ENCODE measurements around the gene VEGFB.

The VEGFB gene

DNA sequence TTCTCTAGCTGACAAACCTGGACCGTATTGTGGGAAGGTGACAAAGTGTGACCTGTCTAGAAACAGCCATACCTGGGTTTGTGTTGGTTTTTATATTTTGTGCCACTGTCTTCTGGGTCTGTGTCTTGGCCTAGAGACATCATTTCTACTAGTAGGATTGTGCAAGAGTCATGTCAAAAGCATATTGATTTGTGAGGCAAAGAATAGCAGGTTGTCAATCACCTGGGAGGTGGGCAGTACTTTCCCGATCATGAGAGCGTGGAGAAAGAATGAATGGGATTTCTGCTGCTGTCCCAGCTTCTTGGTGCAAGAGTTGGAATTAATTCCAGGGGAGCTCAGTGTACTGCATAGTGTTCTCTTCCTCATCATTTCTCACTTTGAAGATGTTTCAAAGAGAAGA lies 32.8 kb upstream of the VEGFB start:
- Histone ChIP-seq H2BK5ac (ENCODE audit: low read depth, low read length, poor library complexity) (no peak overlapping the region), H3K79me2 (ENCODE audit: control insufficient read depth, insufficient read depth, low read length, poor library complexity) (no peaks in the 10 kb centered on the region), H3K4ac (ENCODE audit: low read depth, low read length) (no peak overlapping the region), H3K79me1 (ENCODE audit: low read length) (no peaks in the 10 kb centered on the region), H3K9me3 (ENCODE audit: insufficient read depth, low read depth, low read length) (no peaks in the 10 kb centered on the region), H3K4me2 (ENCODE audit: low read length) (no peak overlapping the region), H4K91ac (ENCODE audit: low read depth, low read length) (no peak overlapping the region), H3K9ac (ENCODE audit: low read length) (no peak overlapping the region), H3K14ac (ENCODE audit: low read length) (no peak overlapping the region), H2AK5ac (ENCODE audit: low read length) (no peak overlapping the region), H3K18ac (ENCODE audit: low read length) (no peak overlapping the region), H2BK12ac (ENCODE audit: low read length) (no peak overlapping the region), H3K4me1 (ENCODE audit: control insufficient read depth in 1 of 2, insufficient read depth in 2 of 2, low read length in 2 of 2) (no peaks in the 10 kb centered on the region), H2BK120ac (ENCODE audit: insufficient read depth, low read length, poor library complexity) (no peak overlapping the region), H3K4me3 (ENCODE audit: low read depth, low read length) (no peak overlapping the region), H3K23ac (ENCODE audit: low read length) (no peak overlapping the region), H3K27me3 (ENCODE audit: insufficient read depth, low read length) (no peaks in the 10 kb centered on the region), H3K27ac (ENCODE audit: low read depth, low read length) (no peak overlapping the region), H4K8ac (ENCODE audit: low read depth, low read length) (no peak overlapping the region), H3K36me3 (ENCODE audit: control insufficient read depth in 1 of 2, insufficient read depth in 2 of 2, low read length in 2 of 2) (peaks cover 70 to 89% of the 10 kb centered on the region in 2 experiments), H2AFZ (ENCODE audit: insufficient read depth, low read length, poor library complexity) (no peak overlapping the region), H4K12ac (ENCODE audit: low read depth, low read length) (no peak overlapping the region)
- no CpG with 5 or more reads among the region's 3 CpGs for WGBS (ENCODE audit: extremely low coverage, insufficient coverage, insufficient read length)
- DNase-seq: no peak

GRCh38 chr11:64202992-64203391 lies 31.4 kb upstream of the VEGFB start:
- Histone ChIP-seq H2AFZ (ENCODE audit: insufficient read depth, low read length, poor library complexity) (no peak overlapping the region), H3K36me3 (ENCODE audit: control insufficient read depth in 1 of 2, insufficient read depth in 2 of 2, low read length in 2 of 2) (peaks cover 70 to 85% of the 10 kb centered on the region in 2 experiments)
- no CpG with 5 or more reads among the region's 9 CpGs for WGBS (ENCODE audit: extremely low coverage, insufficient coverage, insufficient read length)

DNA sequence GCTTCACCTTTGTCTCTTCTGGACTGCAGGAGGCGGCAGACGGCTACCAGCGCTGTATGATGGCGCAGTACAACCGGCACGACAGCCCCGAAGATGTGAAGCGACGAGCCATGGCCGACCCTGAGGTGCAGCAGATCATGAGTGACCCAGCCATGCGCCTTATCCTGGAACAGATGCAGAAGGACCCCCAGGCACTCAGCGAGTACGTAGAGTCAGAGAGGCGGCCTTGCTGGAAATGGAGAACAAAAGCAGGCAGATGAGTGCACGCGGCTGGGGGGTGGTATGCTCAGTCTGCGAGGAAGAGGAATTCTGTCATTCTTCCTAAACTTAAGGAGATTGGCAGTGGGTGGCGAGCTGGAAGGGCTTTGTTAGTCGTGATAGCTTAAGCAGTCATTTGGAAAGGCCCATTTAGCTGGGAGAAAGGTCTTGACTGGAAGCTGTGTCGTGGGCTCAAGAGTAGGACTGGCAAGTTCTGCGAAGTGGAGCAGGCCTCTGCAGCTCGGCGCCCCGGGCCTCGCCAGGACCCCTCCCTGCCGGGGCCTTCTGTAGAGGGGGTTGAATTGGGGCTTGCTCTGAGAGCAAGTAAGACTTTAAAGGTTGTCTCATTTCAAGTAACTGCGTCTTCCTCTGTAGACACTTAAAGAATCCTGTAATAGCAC lies 30.8 kb upstream of the VEGFB start:
- Histone ChIP-seq H3K79me2 (ENCODE audit: control insufficient read depth, insufficient read depth, low read length, poor library complexity) (no peaks in the 10 kb centered on the region), H3K18ac (ENCODE audit: low read length) (no peak overlapping the region), H3K36me3 (ENCODE audit: control insufficient read depth in 1 of 2, insufficient read depth in 2 of 2, low read length in 2 of 2) (peaks cover 65 to 80% of the 10 kb centered on the region in 2 experiments), H2BK120ac (ENCODE audit: insufficient read depth, low read length, poor library complexity) (no peak overlapping the region), H3K9ac (ENCODE audit: low read length) (no peak overlapping the region), H2BK5ac (ENCODE audit: low read depth, low read length, poor library complexity) (no peak overlapping the region), H3K27me3 (ENCODE audit: insufficient read depth, low read length) (no peaks in the 10 kb centered on the region), H3K23ac (ENCODE audit: low read length) (no peak overlapping the region), H3K14ac (ENCODE audit: low read length) (no peak overlapping the region), H2BK12ac (ENCODE audit: low read length) (no peak overlapping the region), H2AK5ac (ENCODE audit: low read length) (no peak overlapping the region), H3K79me1 (ENCODE audit: low read length) (no peaks in the 10 kb centered on the region), H3K4me2 (ENCODE audit: low read length) (no peak overlapping the region), H3K4me1 (ENCODE audit: control insufficient read depth in 1 of 2, insufficient read depth in 2 of 2, low read length in 2 of 2) (peaks cover 0 to 7% of the 10 kb centered on the region in 2 experiments), H3K4ac (ENCODE audit: low read depth, low read length) (no peak overlapping the region), H4K12ac (ENCODE audit: low read depth, low read length) (no peak overlapping the region), H4K91ac (ENCODE audit: low read depth, low read length) (no peak overlapping the region), H2AFZ (ENCODE audit: insufficient read depth, low read length, poor library complexity) (no peak overlapping the region), H3K4me3 (ENCODE audit: low read depth, low read length) (no peak overlapping the region), H4K8ac (ENCODE audit: low read depth, low read length) (no peak overlapping the region), H3K27ac (ENCODE audit: low read depth, low read length) (no peak overlapping the region), H3K9me3 (ENCODE audit: insufficient read depth, low read depth, low read length) (no peaks in the 10 kb centered on the region)
- WGBS (ENCODE audit: extremely low coverage, insufficient coverage, insufficient read length): no CpG with 5 or more reads among the region's 27 CpGs
- no peak for DNase-seq

More at GRCh38 chr11:64202992-64203391, 31.4 kb upstream of the VEGFB start:
- Histone ChIP-seq H4K91ac (ENCODE audit: low read depth, low read length) (no peak overlapping the region), H3K27me3 (ENCODE audit: insufficient read depth, low read length) (no peaks in the 10 kb centered on the region), H2BK12ac (ENCODE audit: low read length) (no peak overlapping the region), H3K27ac (ENCODE audit: low read depth, low read length) (no peak overlapping the region), H3K4me2 (ENCODE audit: low read length) (no peak overlapping the region), H3K79me2 (ENCODE audit: control insufficient read depth, insufficient read depth, low read length, poor library complexity) (no peaks in the 10 kb centered on the region), H2AK5ac (ENCODE audit: low read length) (no peak overlapping the region), H3K9me3 (ENCODE audit: insufficient read depth, low read depth, low read length) (no peaks in the 10 kb centered on the region), H3K9ac (ENCODE audit: low read length) (no peak overlapping the region), H4K8ac (ENCODE audit: low read depth, low read length) (no peak overlapping the region), H3K14ac (ENCODE audit: low read length) (no peak overlapping the region), H3K23ac (ENCODE audit: low read length) (no peak overlapping the region), H3K4me1 (ENCODE audit: control insufficient read depth in 1 of 2, insufficient read depth in 2 of 2, low read length in 2 of 2) (peaks cover 0 to 7% of the 10 kb centered on the region in 2 experiments), H2BK120ac (ENCODE audit: insufficient read depth, low read length, poor library complexity) (no peak overlapping the region), H3K18ac (ENCODE audit: low read length) (no peak overlapping the region), H3K4ac (ENCODE audit: low read depth, low read length) (no peak overlapping the region), H3K4me3 (ENCODE audit: low read depth, low read length) (no peak overlapping the region), H3K79me1 (ENCODE audit: low read length) (no peaks in the 10 kb centered on the region), H2BK5ac (ENCODE audit: low read depth, low read length, poor library complexity) (no peak overlapping the region), H4K12ac (ENCODE audit: low read depth, low read length) (no peak overlapping the region)
- no peak for DNase-seq

DNA sequence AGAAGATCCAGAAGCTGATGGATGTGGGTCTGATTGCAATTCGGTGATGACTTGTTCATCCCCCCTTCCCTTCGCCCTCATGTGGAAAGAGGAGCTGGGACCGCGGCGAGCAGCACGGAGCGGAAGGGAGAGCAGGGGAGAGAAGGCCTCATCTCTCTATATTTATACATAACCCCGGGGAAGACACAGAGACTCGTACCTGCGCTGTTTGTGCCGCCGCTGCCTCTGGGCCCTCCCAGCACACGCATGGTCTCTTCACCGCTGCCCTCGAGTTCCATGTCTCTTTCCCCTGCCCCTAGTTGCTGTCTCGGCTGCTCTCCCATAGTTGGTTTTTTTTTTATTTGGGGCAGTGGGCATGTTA lies 30.3 kb upstream of the VEGFB start:
- Histone ChIP-seq H3K18ac (ENCODE audit: low read length) (no peak overlapping the region), H3K27ac (ENCODE audit: low read depth, low read length) (no peak overlapping the region), H2BK5ac (ENCODE audit: low read depth, low read length, poor library complexity) (no peak overlapping the region), H3K23ac (ENCODE audit: low read length) (no peak overlapping the region), H3K4me2 (ENCODE audit: low read length) (no peak overlapping the region), H2BK120ac (ENCODE audit: insufficient read depth, low read length, poor library complexity) (no peak overlapping the region), H3K4me1 (ENCODE audit: control insufficient read depth in 1 of 2, insufficient read depth in 2 of 2, low read length in 2 of 2) (peaks cover 0 to 7% of the 10 kb centered on the region in 2 experiments), H4K91ac (ENCODE audit: low read depth, low read length) (no peak overlapping the region), H3K9ac (ENCODE audit: low read length) (no peak overlapping the region), H2BK12ac (ENCODE audit: low read length) (no peak overlapping the region), H3K4ac (ENCODE audit: low read depth, low read length) (no peak overlapping the region), H3K79me1 (ENCODE audit: low read length) (no peaks in the 10 kb centered on the region), H3K14ac (ENCODE audit: low read length) (no peak overlapping the region), H3K36me3 (ENCODE audit: control insufficient read depth in 1 of 2, insufficient read depth in 2 of 2, low read length in 2 of 2) (peaks cover 61 to 76% of the 10 kb centered on the region in 2 experiments), H3K9me3 (ENCODE audit: insufficient read depth, low read depth, low read length) (no peaks in the 10 kb centered on the region), H2AFZ (ENCODE audit: insufficient read depth, low read length, poor library complexity) (no peak overlapping the region), H3K27me3 (ENCODE audit: insufficient read depth, low read length) (no peaks in the 10 kb centered on the region), H4K12ac (ENCODE audit: low read depth, low read length) (no peak overlapping the region), H3K79me2 (ENCODE audit: control insufficient read depth, insufficient read depth, low read length, poor library complexity) (no peaks in the 10 kb centered on the region), H3K4me3 (ENCODE audit: low read depth, low read length) (no peak overlapping the region), H2AK5ac (ENCODE audit: low read length) (no peak overlapping the region), H4K8ac (ENCODE audit: low read depth, low read length) (no peak overlapping the region)
- DNase-seq: no peak
- no CpG with 5 or more reads among the region's 16 CpGs for WGBS (ENCODE audit: extremely low coverage, insufficient coverage, insufficient read length)

Data from trophoblast cell (in vitro differentiated cells and primary cell).